Prostate gland (tissue), 2 donors: ENCODE data around the gene OXCT2. TPM values are rescaled to one million over a fixed set of nuclear protein-coding genes. Genes with fewer than 3 reads are reported as not detected.

ENCODE experiments used
- DNase-seq: peaks from one replicate; pipeline ENCODE4 v3.0.0-alpha.2; 2019; ENCODE audit warnings: low spot score
- H3K27ac ChIP-seq, 2 donors: fragments of 200-600 bp; sonication (generic); 2 replicates each; pipeline ENCODE4 v1.5.1; 2017 to 2019
- H3K27me3 ChIP-seq: fragments of 200-600 bp; sonication (generic); replicated peaks from 2 replicates; pipeline ENCODE4 v1.5.1; 2019; ENCODE audit not compliant: insufficient read depth
- H3K36me3 ChIP-seq, 2 donors: fragments of 200-600 bp; sonication (generic); 1 replicate in 1 of 2; 2 replicates in 1 of 2; pipeline versions ENCODE4 v1.5.1 to v1.8.1; 2017 to 2019
- H3K4me1 ChIP-seq: fragments of 200-600 bp; sonication (generic); replicated peaks from 2 replicates; pipeline ENCODE4 v1.5.1; 2019
- H3K4me3 ChIP-seq, 2 donors: fragments of 200-600 bp; sonication (generic); 2 replicates each; pipeline ENCODE4 v1.5.1; 2017 to 2019
- H3K9me3 ChIP-seq: fragments of 200-600 bp; sonication (generic); 2 replicates; pipeline ENCODE4 v1.5.1; 2017
- CTCF ChIP-seq, 4 experiments: fragments of 200-600 bp in 2 of 4; fragments of 450-650 bp in 2 of 4; sonication (generic) in 2 of 4; IDR thresholded peaks; 1 replicate in 3 of 4; 2 replicates in 1 of 4; pipeline ENCODE4 v1.5.1; 2016 to 2019; ENCODE audit warnings: antibody characterized with exemption in 4 of 4, mild to moderate bottlenecking in 2 of 4, moderate library complexity in 2 of 4
- POLR2A ChIP-seq: fragments of 450-650 bp; IDR thresholded peaks from one replicate; pipeline ENCODE4 v1.6.1; 2016; ENCODE audit warnings: antibody characterized with exemption, mild to moderate bottlenecking
- POLR2AphosphoS5 ChIP-seq: sonication (generic); formaldehyde crosslinking; IDR thresholded peaks from one replicate; pipeline ENCODE4 v1.6.1; 2017; ENCODE audit warnings: antibody characterized with exemption
- WGBS: methylation state at CpG from one replicate; pipeline ENCODE4 v1.1.5; 2018; 5-methylcytosine and 5-hydroxymethylcytosine counted together
- intact Hi-C: fragments of 100-400 bp; cut with DNase I; formaldehyde crosslinking; loops from one replicate; pipeline ENCODE4 v1.14.2; 2022
- total RNA-seq, 2 donors: library from RNA; depleted of rRNA; stranded (reverse); fragments of >200 nt; gene quantifications; one replicate each; pipeline ENCODE4 v1.1.0, GENCODE V29; 2016

The OXCT2 gene
- total RNA-seq, 2 donors from 2014 or later = 1.0 to 4.9 TPM

DNA sequence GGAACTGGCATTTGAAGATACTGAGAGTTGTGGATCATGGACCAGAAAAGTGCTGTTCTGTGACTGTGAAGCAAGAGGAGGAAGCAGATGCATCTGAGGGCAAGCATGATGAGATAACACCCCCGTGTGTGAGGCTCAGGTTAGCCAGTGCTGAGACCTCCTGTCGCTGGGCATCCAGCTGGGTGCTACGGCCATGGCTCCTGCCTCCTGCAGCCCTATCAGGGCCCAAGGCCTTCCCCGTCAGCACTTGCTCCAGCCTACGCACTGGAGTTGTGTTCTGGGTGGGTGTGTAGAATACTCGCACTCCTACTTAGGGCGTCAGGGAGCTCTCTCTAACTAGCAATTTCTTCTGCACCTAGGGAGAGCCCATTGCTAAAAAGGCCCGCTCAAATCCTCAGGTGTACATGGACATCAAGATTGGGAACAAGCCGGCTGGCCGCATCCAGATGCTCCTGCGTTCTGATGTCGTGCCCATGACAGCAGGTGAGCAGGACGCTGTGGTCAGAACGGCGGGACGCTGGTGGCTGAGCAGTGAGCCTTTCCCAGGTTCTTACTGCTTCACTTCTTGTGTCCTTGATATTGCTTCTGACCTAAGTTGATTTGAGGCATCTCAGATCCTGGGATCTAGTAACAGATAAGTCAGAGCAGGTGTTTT is 26.0 kb downstream of the OXCT2 start:
- TF ChIP-seq POLR2AphosphoS5 = no peak
- TF ChIP-seq POLR2A = no peak
- no peak for TF ChIP-seq CTCF (IDR thresholded peaks at IDR 0.05)
- H3K9me3 ChIP-seq = no peaks in the 10 kb centered on the region
- peaks cover 4 to 12% of the 10 kb centered on the region in 2 donors for H3K36me3 ChIP-seq
- DNase-seq = no peak
- H3K27me3 ChIP-seq = no peaks in the 10 kb centered on the region
- no peak overlapping the region for H3K27ac ChIP-seq
- H3K4me1 ChIP-seq = no peaks in the 10 kb centered on the region
- WGBS = 94% methylated on average over 16 of the region's 16 CpGs
- intact Hi-C loops = no loop called here
- no peak overlapping the region for H3K4me3 ChIP-seq

GRCh38 chr1:39738622-39739366 is 32.4 kb downstream of the OXCT2 start, which contains the start of gene PPIE:
TSS of gene PPIE (plus strand) at chr1:39738882. CDS start at chr1:39738901, 19 bp downstream.
- peak; percentile 32 for TF ChIP-seq POLR2A
- peak; percentile 75 for TF ChIP-seq POLR2AphosphoS5
- no peak for TF ChIP-seq CTCF (IDR thresholded peaks at IDR 0.05)
- WGBS = under 1% methylated on average over 47 of the region's 52 CpGs
- Histone ChIP-seq H3K36me3 (peaks cover 0 to 8% of the 10 kb centered on the region in 2 donors), H3K4me3 (peak within 1 kb of the TSS; percentile 61 to 72), H3K27ac (peak within 1 kb of the TSS; percentile 62 to 65), H3K27me3 (no peaks in the 10 kb centered on the region), H3K4me1 (peaks cover 3% of the 10 kb centered on the region), H3K9me3 (no peaks in the 10 kb centered on the region)
- intact Hi-C loops = no loop called here
- peak; percentile 93 for DNase-seq

DNA sequence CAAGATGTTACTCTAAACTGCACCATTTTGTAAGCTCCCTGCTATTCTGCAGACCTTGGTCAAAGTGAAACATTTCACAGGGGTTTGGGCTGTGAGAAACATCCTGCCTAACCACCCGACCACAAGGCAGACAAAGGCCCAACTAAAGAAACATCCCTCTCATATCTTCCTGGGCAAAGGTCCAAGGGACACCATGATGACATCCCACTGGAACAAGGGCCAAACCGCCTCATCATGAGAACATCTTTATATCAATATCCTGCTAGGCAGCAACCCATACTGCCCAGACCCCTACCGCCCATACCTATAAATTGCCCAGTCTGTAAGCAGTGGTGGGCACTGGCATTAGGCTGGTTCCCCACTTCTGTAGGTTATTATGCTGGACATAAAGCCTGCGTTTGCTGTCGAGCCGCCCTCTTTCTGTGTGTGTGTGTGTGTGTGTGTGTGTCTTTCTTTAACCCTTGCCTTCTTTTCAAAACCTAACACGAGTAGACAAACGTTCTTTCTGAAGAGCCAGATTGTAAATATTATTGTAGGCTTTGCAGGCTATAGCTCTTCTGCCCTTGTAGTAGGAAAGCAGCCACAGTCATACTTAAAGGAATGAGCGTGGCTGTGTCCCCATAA is 33.5 kb downstream of the OXCT2 start:
- no peak overlapping the region for H3K4me3 ChIP-seq
- WGBS = 72% methylated on average over 9 of the region's 9 CpGs
- no peak for DNase-seq
- no peaks in the 10 kb centered on the region for H3K9me3 ChIP-seq
- peaks cover 3% of the 10 kb centered on the region for H3K4me1 ChIP-seq
- H3K27ac ChIP-seq = no peak overlapping the region
- TF ChIP-seq CTCF (IDR thresholded peaks at IDR 0.05) = no peak
- TF ChIP-seq POLR2A = no peak
- intact Hi-C loops = no loop called here
- no peaks in the 10 kb centered on the region for H3K36me3 ChIP-seq
- no peaks in the 10 kb centered on the region for H3K27me3 ChIP-seq

GRCh38 chr1:39735731-39736130 is 35.4 kb downstream of the OXCT2 start:
- Histone ChIP-seq H3K9me3 (no peaks in the 10 kb centered on the region), H3K36me3 (no peaks in the 10 kb centered on the region), H3K4me1 (peaks cover 3% of the 10 kb centered on the region), H3K27ac (no peak overlapping the region), H3K27me3 (no peaks in the 10 kb centered on the region), H3K4me3 (no peak overlapping the region)
- TF ChIP-seq POLR2A = no peak
- no peak for TF ChIP-seq POLR2AphosphoS5
- TF ChIP-seq CTCF (IDR thresholded peaks at IDR 0.05) = no peak
- WGBS = 69% methylated on average over 3 of the region's 3 CpGs
- intact Hi-C loops = no loop called here
- DNase-seq = no peak
